GM13977 (cell line): Measurements from ENCODE around the gene VPS13D.

Experiments used
- DNase-seq: peaks from one replicate; pipeline ENCODE4 v3.0.0; 2012; ENCODE audit warnings: low spot score
- CTCF ChIP-seq: IDR thresholded peaks from 2 replicates; pipeline ENCODE4 v1.5.1; 2012; ENCODE audit warnings: mild to moderate bottlenecking, control low read depth; ENCODE audit not compliant: insufficient read depth; ENCODE audit errors: extremely low read depth, missing control alignments
- in situ Hi-C: fragments of 300-500 bp; cut with MboI; formaldehyde crosslinking; loops from one replicate; pipeline ENCODE4 v1.12.0; 2022; ENCODE audit warnings: low sequenced_read_pairs, low pct_unique_long_range_greater_than_20kb, mixed read lengths, inconsistent platforms; ENCODE audit not compliant: unreplicated experiment

The VPS13D gene

GRCh38 chr1:12552111-12552888 lies 322.5 kb downstream of the VPS13D start:
- in situ Hi-C loops, result loop anchor here (25.0 kb wide), 1 partner anchor 685 kb away; the partner anchor contains the start of gene PRAMEF18
- no peak for DNase-seq
- TF ChIP-seq CTCF, result no peak

- no peak for TF ChIP-seq CTCF
- no peak for DNase-seq
- in situ Hi-C loops, result loop anchor here (25.0 kb wide), 1 partner anchor 684 kb away; the partner anchor contains the start of gene PRAMEF18
Observed at GRCh38 chr1:12552951-12553921, 323.4 kb downstream of the VPS13D start.

- no peak for TF ChIP-seq CTCF
- DNase-seq, result no peak
- in situ Hi-C loops, result loop anchor here (25.0 kb wide), 1 partner anchor 683 kb away; the partner anchor contains the start of gene PRAMEF18
Observed at GRCh38 chr1:12553963-12554362, 324.1 kb downstream of the VPS13D start.

GRCh38 chr1:12554521-12555305 lies 324.9 kb downstream of the VPS13D start:
- in situ Hi-C loops, result loop anchor here (25.0 kb wide), 1 partner anchor 683 kb away; the partner anchor contains the start of gene PRAMEF18
- no peak for DNase-seq
- no peak for TF ChIP-seq CTCF

GRCh38 chr1:12555411-12556367 lies 325.9 kb downstream of the VPS13D start:
- TF ChIP-seq CTCF, result no peak
- in situ Hi-C loops, result loop anchor here (25.0 kb wide), 1 partner anchor 682 kb away; the partner anchor contains the start of gene PRAMEF18
- no peak for DNase-seq
